Liver (tissue), 3 donors: ENCODE results near the gene RGS7.

Experiments
- ATF3 ChIP-seq: IDR thresholded peaks from 2 replicates; pipeline ENCODE4 v1.6.1; 2016; ENCODE audit warnings: antibody characterized with exemption
- CTCF ChIP-seq: fragments of 150-350 bp; IDR thresholded peaks from 2 replicates; pipeline ENCODE4 v1.5.1; 2017; ENCODE audit warnings: improper control_type of control experiment, low read depth, low read length; ENCODE audit not compliant: missing input control
- EGR1 ChIP-seq, 2 donors: IDR thresholded peaks; 2 replicates each; pipeline ENCODE4 v1.6.1; 2016 to 2018; ENCODE audit warnings: antibody characterized with exemption in 2 of 2, low read depth in 2 of 2
- FOXA1 ChIP-seq: IDR thresholded peaks from 2 replicates; pipeline ENCODE4 v1.6.1; 2016; ENCODE audit warnings: antibody characterized with exemption
- HNF4A ChIP-seq, 2 donors: conservative IDR thresholded peaks; 2 replicates each; pipeline ENCODE4 v1.6.1; 2016; ENCODE audit warnings: antibody characterized with exemption in 2 of 2, mild to moderate bottlenecking in 2 of 2
- JUND ChIP-seq, 2 donors: IDR thresholded peaks; 2 replicates each; pipeline ENCODE4 v1.6.1; 2016; ENCODE audit warnings: antibody characterized with exemption in 2 of 2
- MAX ChIP-seq: IDR thresholded peaks from 2 replicates; pipeline ENCODE4 v1.6.1; 2016; ENCODE audit warnings: antibody characterized with exemption
- RAD21 ChIP-seq, 2 donors: IDR thresholded peaks; 2 replicates each; pipeline ENCODE4 v1.6.1; 2016; ENCODE audit warnings: antibody characterized with exemption in 2 of 2, mild to moderate bottlenecking in 2 of 2
- RXRA ChIP-seq, 2 donors: IDR thresholded peaks; 2 replicates each; pipeline ENCODE4 v1.6.1; 2017 to 2018; ENCODE audit warnings: antibody characterized with exemption in 2 of 2, mild to moderate bottlenecking in 1 of 2
- SP1 ChIP-seq: IDR thresholded peaks from 2 replicates; pipeline ENCODE4 v1.6.1; 2018; ENCODE audit warnings: antibody characterized with exemption, mild to moderate bottlenecking
- TAF1 ChIP-seq: conservative IDR thresholded peaks from 2 replicates; pipeline ENCODE4 v1.6.1; 2016; ENCODE audit warnings: antibody characterized with exemption, mild to moderate bottlenecking
- YY1 ChIP-seq: IDR thresholded peaks from 2 replicates; pipeline ENCODE4 v1.6.1; 2016; ENCODE audit warnings: antibody characterized with exemption, mild to moderate bottlenecking
- ZBTB33 ChIP-seq: IDR thresholded peaks from 2 replicates; pipeline ENCODE4 v1.6.1; 2016; ENCODE audit warnings: antibody characterized with exemption
- donor health status: healthy.
- donor health status: healthy.

- no peak for TF ChIP-seq CTCF
- TF ChIP-seq EGR1 (IDR thresholded peaks at IDR 0.05; ENCODE audit: low read depth in 2 of 2) = no peak
- TF ChIP-seq JUND (IDR thresholded peaks at IDR 0.05) = no peak
- TF ChIP-seq ATF3 = no peak
- TF ChIP-seq HNF4A (conservative IDR thresholded peaks at IDR 0.05) = no peak
- TF ChIP-seq FOXA1 = no peak
- TF ChIP-seq RAD21 (IDR thresholded peaks at IDR 0.05) = no peak
- no peak for TF ChIP-seq RXRA (IDR thresholded peaks at IDR 0.05)
- no peak for TF ChIP-seq MAX
- TF ChIP-seq SP1 = no peak
- TF ChIP-seq YY1 = no peak
- no peak for TF ChIP-seq TAF1
- TF ChIP-seq ZBTB33 = no peak
Observed at GRCh38 chr1:240847325-240847724, 509.7 kb downstream of the RGS7 start.
